ENCODE data around the gene EVC2. TPM values are rescaled to one million over a fixed set of nuclear protein-coding genes. Genes with fewer than 3 reads are reported as not detected.

Gene EVC2
- total RNA-seq, 1 donor from 2014 or later: 7.4 TPM

- H3K27ac Mint-ChIP-seq (ENCODE audit: unreplicated experiment): no peak overlapping the region
Observed at GRCh38 chr4:5545271-5545670, 163.1 kb downstream of the EVC2 start.

GRCh38 chr4:5544762-5545161, 163.6 kb downstream of the EVC2 start:
- Mint-ChIP-seq H3K9me3 (ENCODE audit: unreplicated experiment) (peaks cover under 1% of the 10 kb centered on the region), H3K36me3 (ENCODE audit: low read depth, unreplicated experiment) (peaks cover 13% of the 10 kb centered on the region), H3K4me3 (ENCODE audit: unreplicated experiment) (no peak overlapping the region)

More at GRCh38 chr4:5545271-5545670, 163.1 kb downstream of the EVC2 start:
- no peak for DNase-seq (ENCODE audit: low spot score)
- H3K9me3 Mint-ChIP-seq (ENCODE audit: unreplicated experiment): peaks cover 6% of the 10 kb centered on the region
- TF ChIP-seq CTCF (IDR thresholded peaks at IDR 0.05; ENCODE audit: unreplicated experiment): no peak
- H3K4me1 Mint-ChIP-seq (ENCODE audit: unreplicated experiment): no peaks in the 10 kb centered on the region
- H3K4me3 Mint-ChIP-seq (ENCODE audit: unreplicated experiment): no peak overlapping the region
- H3K36me3 Mint-ChIP-seq (ENCODE audit: low read depth, unreplicated experiment): peaks cover 18% of the 10 kb centered on the region
- peaks cover 2% of the 10 kb centered on the region for H3K27me3 Mint-ChIP-seq (ENCODE audit: unreplicated experiment)

GRCh38 chr4:5543681-5544080, 164.7 kb downstream of the EVC2 start:
- no peak for TF ChIP-seq CTCF (IDR thresholded peaks at IDR 0.05; ENCODE audit: unreplicated experiment)
- H3K27me3 Mint-ChIP-seq (ENCODE audit: unreplicated experiment): peaks cover 2% of the 10 kb centered on the region
- no peaks in the 10 kb centered on the region for H3K4me1 Mint-ChIP-seq (ENCODE audit: unreplicated experiment)
- no peaks in the 10 kb centered on the region for H3K9me3 Mint-ChIP-seq (ENCODE audit: unreplicated experiment)
- DNase-seq (ENCODE audit: low spot score): no peak
- H3K36me3 Mint-ChIP-seq (ENCODE audit: low read depth, unreplicated experiment): peaks cover 7% of the 10 kb centered on the region
- no peak overlapping the region for H3K27ac Mint-ChIP-seq (ENCODE audit: unreplicated experiment)
- H3K4me3 Mint-ChIP-seq (ENCODE audit: unreplicated experiment): no peak overlapping the region

More at GRCh38 chr4:5544762-5545161, 163.6 kb downstream of the EVC2 start:
- Mint-ChIP-seq H3K4me1 (ENCODE audit: unreplicated experiment) (no peaks in the 10 kb centered on the region), H3K27ac (ENCODE audit: unreplicated experiment) (no peak overlapping the region), H3K27me3 (ENCODE audit: unreplicated experiment) (peaks cover 2% of the 10 kb centered on the region)
- no peak for DNase-seq (ENCODE audit: low spot score)
- TF ChIP-seq CTCF (IDR thresholded peaks at IDR 0.05; ENCODE audit: unreplicated experiment): no peak

- DNase-seq (ENCODE audit: low spot score): no peak
- Mint-ChIP-seq H3K27me3 (ENCODE audit: unreplicated experiment) (peaks cover 2% of the 10 kb centered on the region), H3K9me3 (ENCODE audit: unreplicated experiment) (no peaks in the 10 kb centered on the region), H3K27ac (ENCODE audit: unreplicated experiment) (no peak overlapping the region), H3K36me3 (ENCODE audit: low read depth, unreplicated experiment) (peaks cover 7% of the 10 kb centered on the region), H3K4me1 (ENCODE audit: unreplicated experiment) (no peaks in the 10 kb centered on the region), H3K4me3 (ENCODE audit: unreplicated experiment) (no peak overlapping the region)
- no peak for TF ChIP-seq CTCF (IDR thresholded peaks at IDR 0.05; ENCODE audit: unreplicated experiment)
Observed at GRCh38 chr4:5541169-5541568, 167.2 kb downstream of the EVC2 start.

- no peak for DNase-seq (ENCODE audit: low spot score)
- Mint-ChIP-seq H3K27me3 (ENCODE audit: unreplicated experiment) (no peaks in the 10 kb centered on the region), H3K4me1 (ENCODE audit: unreplicated experiment) (no peaks in the 10 kb centered on the region), H3K4me3 (ENCODE audit: unreplicated experiment) (no peak overlapping the region), H3K27ac (ENCODE audit: unreplicated experiment) (no peak overlapping the region), H3K36me3 (ENCODE audit: low read depth, unreplicated experiment) (peaks cover 7% of the 10 kb centered on the region), H3K9me3 (ENCODE audit: unreplicated experiment) (no peaks in the 10 kb centered on the region)
- TF ChIP-seq CTCF (IDR thresholded peaks at IDR 0.05; ENCODE audit: unreplicated experiment): no peak
Observed at GRCh38 chr4:5539584-5539983, 168.8 kb downstream of the EVC2 start.

Data from endothelial cell (in vitro differentiated cells).